ENCODE results near the gene CAMK2G.
"Not testable (repeated sequence)": the region's sequence is repeated elsewhere in the genome, so short reads cannot be mapped to it uniquely, and the experiment has no call there.

CAMK2G gene

DNA sequence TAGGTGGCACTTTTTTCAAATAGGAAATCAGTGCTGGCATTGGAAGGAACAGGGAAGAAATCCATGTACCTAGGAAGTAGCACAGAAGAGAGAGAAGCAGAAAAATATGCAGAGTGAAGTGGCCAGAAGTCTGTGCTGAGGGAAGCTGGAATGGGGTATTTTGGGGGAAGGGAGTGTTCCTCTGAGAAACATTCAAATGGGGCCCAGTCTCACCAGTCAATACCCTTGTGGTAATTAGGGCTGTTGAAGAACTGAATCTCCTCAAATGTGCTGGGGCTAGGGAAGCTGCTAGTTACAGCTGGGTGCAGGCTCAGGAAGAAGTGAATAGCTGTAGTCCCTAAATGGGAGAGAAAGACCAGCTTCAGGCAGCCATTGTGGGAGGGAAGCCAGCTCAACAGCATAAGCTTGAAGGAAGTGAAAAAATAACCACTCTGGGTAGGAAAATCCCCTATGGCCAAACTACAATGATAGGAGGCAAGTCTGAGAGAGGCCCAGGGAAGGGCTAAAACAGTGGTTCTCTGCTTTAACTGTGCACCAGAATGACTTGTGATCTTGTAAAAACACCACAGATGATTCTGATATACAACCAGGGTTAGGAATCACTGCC, 70.6 kb downstream of the CAMK2G start:
- Mint-ChIP-seq H3K27me3 (no peaks in the 10 kb centered on the region), H3K4me3 (no peak overlapping the region), H3K9me3 (no peaks in the 10 kb centered on the region), H3K36me3 (ENCODE audit: insufficient read depth) (peaks cover 74% of the 10 kb centered on the region), H3K27ac (ENCODE audit: low read depth) (no peak overlapping the region), H3K4me1 (peaks cover 47% of the 10 kb centered on the region)
- peak; percentile 20 for ATAC-seq (replicated peaks; ENCODE audit: extremely low read depth, poor library complexity, severe bottlenecking)
- no peak for DNase-seq (ENCODE audit: low spot score in 2 of 2)

DNA sequence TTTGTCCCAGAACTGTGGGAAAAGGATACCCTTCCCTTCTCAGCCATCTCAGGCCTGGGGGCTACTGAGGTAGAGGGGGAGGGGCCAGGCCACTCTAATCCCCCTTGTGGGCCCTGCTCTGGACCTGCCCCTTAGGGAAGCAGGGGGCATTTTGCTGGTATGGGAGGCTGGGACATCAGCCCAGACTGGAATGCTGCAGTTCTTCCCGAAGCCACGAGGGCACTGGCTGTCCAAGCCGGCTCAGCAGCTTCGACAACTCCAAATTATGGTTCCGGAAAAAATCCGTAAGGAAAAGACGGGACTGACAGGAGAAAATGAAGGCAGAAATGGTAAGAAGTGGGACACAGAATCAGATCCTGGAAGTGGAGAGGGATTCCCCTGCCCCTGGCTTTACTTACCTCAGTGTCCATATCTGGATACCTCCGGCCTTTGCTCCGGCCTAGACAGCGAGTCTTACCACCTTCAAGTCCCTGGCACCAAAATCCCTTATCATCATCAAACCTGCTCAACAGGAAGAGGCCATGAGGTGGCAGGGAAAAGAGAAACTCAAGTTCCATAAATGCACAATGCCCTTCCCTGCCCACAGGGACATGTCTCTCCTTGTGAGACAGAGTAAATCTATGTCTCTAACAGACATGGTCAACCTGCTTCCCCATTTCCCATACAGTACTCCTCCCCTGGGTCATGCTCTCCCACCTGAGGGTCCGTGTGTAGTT, 71.9 kb downstream of the CAMK2G start:
- Mint-ChIP-seq H3K4me1 (peaks cover 39% of the 10 kb centered on the region), H3K36me3 (ENCODE audit: insufficient read depth) (peaks cover 73% of the 10 kb centered on the region), H3K27ac (ENCODE audit: low read depth) (no peak overlapping the region), H3K4me3 (no peak overlapping the region), H3K27me3 (no peaks in the 10 kb centered on the region), H3K9me3 (no peaks in the 10 kb centered on the region)
- no peak for DNase-seq (ENCODE audit: low spot score in 2 of 2)
- ATAC-seq (replicated peaks; ENCODE audit: extremely low read depth, poor library complexity, severe bottlenecking), result no peak

DNA sequence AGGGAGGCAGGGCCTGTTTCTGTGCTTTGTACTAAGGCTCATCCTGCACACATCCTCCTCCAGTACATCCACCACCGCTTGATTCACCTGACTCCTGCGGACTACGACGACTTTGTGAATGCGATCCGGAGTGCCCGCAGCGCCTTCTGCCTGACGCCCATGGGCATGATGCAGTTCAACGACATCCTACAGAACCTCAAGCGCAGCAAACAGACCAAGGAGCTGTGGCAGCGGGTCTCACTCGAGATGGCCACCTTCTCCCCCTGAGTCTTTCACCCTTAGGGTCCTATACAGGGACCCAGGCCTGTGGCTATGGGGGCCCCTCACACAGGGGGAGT, 73.1 kb downstream of the CAMK2G start:
- H3K36me3 Mint-ChIP-seq (ENCODE audit: insufficient read depth), result peaks cover 72% of the 10 kb centered on the region
- no peak overlapping the region for H3K4me3 Mint-ChIP-seq

DNA sequence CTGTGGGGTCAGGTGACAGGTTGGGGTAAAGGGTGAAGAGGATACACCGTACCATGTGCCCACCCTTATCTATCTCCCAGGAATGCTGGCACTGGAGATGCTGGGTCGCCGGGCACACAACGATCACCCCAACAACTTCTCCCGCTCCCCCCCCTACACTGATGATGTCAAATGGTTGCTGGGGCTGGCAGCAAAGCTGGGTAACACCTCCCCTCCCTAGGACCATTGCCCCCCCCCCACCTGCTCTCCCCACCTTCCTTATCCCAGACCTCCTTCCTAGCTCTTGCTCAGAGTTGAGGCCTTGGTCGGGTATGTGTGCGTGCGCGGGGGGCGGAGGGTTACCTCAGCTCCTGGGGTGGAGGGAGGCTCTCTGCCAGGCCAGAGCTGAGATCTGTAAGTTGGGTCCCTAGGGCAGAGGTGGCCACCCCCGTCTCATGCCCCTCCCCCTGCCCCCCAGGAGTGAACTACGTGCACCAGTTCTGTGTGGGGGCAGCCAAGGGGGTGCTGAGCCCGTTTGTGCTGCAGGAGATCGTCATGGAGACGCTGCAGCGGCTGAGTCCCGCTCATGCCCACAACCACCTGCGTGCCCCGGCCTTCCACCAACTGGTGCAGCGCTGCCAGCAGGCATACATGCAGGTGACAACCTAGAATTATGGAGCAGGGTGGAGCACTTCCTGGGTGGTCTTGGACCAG, 73.6 kb downstream of the CAMK2G start:
- H3K36me3 Mint-ChIP-seq (ENCODE audit: insufficient read depth), result peaks cover 71% of the 10 kb centered on the region
- H3K4me3 Mint-ChIP-seq, result no peak overlapping the region
- peak overlapping the region; percentile 19 for H3K27ac Mint-ChIP-seq (ENCODE audit: low read depth)
- ATAC-seq (replicated peaks; ENCODE audit: extremely low read depth, poor library complexity, severe bottlenecking), result no peak
- peaks cover 22% of the 10 kb centered on the region for H3K4me1 Mint-ChIP-seq
- no peaks in the 10 kb centered on the region for H3K9me3 Mint-ChIP-seq
- H3K27me3 Mint-ChIP-seq, result no peaks in the 10 kb centered on the region
- no peak for DNase-seq (ENCODE audit: low spot score in 2 of 2)

More for the DNA sequence above, 73.1 kb downstream of the CAMK2G start:
- ATAC-seq (replicated peaks; ENCODE audit: extremely low read depth, poor library complexity, severe bottlenecking) (no peak), DNase-seq (ENCODE audit: low spot score in 2 of 2) (no peak)
- peaks cover 27% of the 10 kb centered on the region for H3K4me1 Mint-ChIP-seq
- no peak overlapping the region for H3K27ac Mint-ChIP-seq (ENCODE audit: low read depth)
- H3K9me3 Mint-ChIP-seq, result no peaks in the 10 kb centered on the region
- no peaks in the 10 kb centered on the region for H3K27me3 Mint-ChIP-seq

DNA sequence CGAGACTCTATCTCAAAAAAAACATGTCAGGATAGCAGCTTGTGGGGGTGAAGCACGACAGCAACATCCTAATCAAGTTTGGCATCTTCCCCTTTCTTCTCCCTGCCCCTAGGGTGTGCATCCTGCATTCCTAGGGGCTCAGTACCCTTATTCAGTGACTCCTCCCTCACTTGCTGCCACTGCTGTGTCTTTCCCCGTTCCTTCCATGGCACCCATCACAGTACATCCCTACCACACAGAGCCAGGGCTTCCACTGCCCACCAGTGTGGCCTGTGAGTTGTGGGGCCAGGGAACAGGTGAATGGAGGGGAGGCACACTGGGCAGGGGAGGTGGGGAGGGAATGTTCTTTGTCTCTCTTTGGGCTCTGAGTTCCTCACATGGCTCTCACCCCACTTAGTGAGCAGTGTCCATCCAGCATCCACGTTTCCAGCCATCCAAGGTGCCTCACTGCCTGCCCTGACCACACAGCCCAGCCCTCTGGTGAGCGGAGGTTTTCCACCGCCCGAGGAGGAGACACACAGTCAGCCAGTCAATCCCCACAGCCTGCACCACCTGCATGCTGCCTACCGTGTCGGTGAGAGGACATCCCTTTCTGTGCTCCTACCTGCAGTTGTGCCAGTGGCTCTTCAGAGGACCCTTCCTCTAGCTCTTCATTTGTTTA, 74.3 kb downstream of the CAMK2G start:
- DNase-seq (ENCODE audit: low spot score in 2 of 2) (no peak), ATAC-seq (replicated peaks; ENCODE audit: extremely low read depth, poor library complexity, severe bottlenecking) (no peak)
- Mint-ChIP-seq H3K27ac (ENCODE audit: low read depth) (peak overlapping the region; percentile 19), H3K9me3 (no peaks in the 10 kb centered on the region), H3K36me3 (ENCODE audit: insufficient read depth) (peaks cover 71% of the 10 kb centered on the region), H3K4me3 (no peak overlapping the region), H3K4me1 (peaks cover 20% of the 10 kb centered on the region), H3K27me3 (no peaks in the 10 kb centered on the region)

DNA sequence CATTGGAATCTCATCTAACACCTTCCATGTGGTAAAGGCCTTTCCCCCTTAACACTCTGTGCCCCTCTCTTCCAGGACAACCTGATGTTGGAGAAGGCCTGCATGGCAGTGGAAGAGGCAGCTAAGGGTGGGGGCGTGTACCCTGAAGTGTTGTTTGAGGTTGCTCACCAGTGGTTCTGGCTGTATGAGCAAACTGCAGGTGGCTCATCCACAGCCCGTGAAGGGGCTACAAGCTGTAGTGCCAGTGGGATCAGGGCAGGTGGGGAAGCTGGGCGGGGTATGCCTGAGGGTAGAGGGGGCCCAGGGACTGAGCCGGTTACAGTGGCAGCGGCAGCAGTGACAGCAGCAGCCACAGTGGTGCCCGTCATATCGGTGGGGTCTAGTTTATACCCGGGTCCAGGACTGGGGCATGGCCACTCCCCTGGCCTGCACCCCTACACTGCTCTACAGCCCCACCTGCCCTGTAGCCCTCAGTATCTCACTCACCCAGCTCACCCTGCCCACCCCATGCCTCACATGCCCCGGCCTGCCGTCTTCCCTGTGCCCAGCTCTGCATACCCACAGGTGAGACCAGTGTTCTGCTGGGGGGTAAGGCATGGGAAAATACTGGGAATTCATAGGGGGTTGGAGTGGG, 75.3 kb downstream of the CAMK2G start:
- no peaks in the 10 kb centered on the region for H3K27me3 Mint-ChIP-seq
- no peak for DNase-seq (ENCODE audit: low spot score in 2 of 2)
- H3K36me3 Mint-ChIP-seq (ENCODE audit: insufficient read depth), result peaks cover 70% of the 10 kb centered on the region
- H3K4me1 Mint-ChIP-seq, result peaks cover 20% of the 10 kb centered on the region
- H3K27ac Mint-ChIP-seq (ENCODE audit: low read depth), result no peak overlapping the region
- no peaks in the 10 kb centered on the region for H3K9me3 Mint-ChIP-seq
- no peak overlapping the region for H3K4me3 Mint-ChIP-seq
- ATAC-seq (replicated peaks; ENCODE audit: extremely low read depth, poor library complexity, severe bottlenecking), result no peak

DNA sequence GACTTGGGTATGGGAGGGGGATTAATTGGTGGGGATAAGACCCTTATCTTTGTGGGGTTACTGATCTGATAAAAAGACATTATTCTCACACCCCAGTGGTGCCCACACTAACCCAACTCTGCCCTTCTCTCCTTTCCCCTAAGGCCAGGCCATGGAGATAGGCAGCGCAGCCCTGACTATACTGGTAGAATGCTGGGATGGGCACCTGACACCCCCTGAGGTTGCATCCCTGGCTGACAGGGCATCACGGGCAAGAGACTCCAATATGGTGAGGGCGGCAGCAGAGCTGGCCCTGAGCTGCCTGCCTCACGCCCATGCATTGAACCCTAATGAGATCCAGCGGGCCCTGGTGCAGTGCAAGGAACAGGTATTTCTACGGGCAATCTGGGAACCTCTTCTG, 76.3 kb downstream of the CAMK2G start:
- Mint-ChIP-seq H3K36me3 (ENCODE audit: insufficient read depth) (peaks cover 65% of the 10 kb centered on the region), H3K4me3 (no peak overlapping the region), H3K4me1 (peaks cover 16% of the 10 kb centered on the region), H3K27ac (ENCODE audit: low read depth) (peak overlapping the region; percentile 53), H3K27me3 (no peaks in the 10 kb centered on the region), H3K9me3 (no peaks in the 10 kb centered on the region)
- DNase-seq (ENCODE audit: low spot score in 2 of 2) (no peak), ATAC-seq (replicated peaks; ENCODE audit: extremely low read depth, poor library complexity, severe bottlenecking) (no peak)

DNA sequence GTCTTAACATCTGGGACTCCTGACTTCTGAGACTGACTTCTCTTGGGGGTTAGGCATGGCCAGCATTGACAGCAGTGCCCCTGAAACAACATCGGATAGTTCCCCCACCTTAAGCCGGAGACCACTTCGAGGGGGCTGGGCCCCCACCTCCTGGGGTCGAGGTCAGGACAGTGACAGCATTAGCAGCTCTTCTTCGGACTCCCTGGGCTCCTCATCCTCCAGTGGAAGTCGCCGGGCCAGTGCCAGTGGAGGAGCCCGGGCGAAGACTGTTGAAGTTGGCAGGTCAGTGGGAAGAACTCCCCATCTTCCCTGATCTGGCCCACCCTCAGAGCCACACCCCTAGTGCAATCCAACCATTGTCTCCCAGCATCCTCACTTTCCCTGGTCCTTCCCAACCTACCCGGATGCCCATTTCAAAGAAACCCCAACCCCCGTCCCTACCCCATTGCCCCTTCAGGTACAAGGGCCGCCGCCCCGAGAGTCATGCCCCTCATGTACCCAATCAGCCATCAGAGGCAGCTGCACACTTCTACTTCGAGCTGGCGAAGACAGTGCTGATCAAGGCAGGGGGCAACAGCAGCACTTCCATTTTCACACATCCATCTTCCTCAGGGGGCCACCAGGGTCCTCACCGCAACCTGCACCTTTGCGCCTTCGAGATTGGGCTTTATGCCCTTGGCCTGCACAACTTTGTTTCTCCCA, 76.9 kb downstream of the CAMK2G start:
- no peak for DNase-seq (ENCODE audit: low spot score in 2 of 2)
- Mint-ChIP-seq H3K27ac (ENCODE audit: low read depth) (peak overlapping the region; percentile 53), H3K27me3 (no peaks in the 10 kb centered on the region), H3K4me3 (no peak overlapping the region), H3K36me3 (ENCODE audit: insufficient read depth) (peaks cover 61% of the 10 kb centered on the region), H3K4me1 (peaks cover 15% of the 10 kb centered on the region), H3K9me3 (no peaks in the 10 kb centered on the region)
- ATAC-seq (replicated peaks; ENCODE audit: extremely low read depth, poor library complexity, severe bottlenecking), result no peak

DNA sequence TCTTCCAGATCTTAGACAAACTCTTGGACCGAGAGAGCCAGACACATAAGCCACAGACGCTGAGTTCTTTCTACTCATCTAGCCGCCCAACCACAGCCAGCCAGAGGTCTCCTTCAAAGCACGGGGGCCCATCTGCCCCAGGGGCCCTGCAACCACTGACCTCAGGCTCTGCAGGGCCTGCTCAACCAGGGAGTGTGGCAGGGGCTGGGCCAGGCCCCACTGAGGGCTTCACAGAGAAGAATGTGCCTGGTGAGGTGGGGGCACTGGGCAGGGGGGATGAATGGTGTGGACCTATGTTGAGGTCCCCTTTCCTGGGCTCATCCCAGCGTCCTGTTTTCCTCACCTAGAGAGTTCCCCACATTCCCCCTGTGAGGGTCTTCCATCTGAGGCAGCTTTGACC, 77.6 kb downstream of the CAMK2G start:
- H3K27me3 Mint-ChIP-seq, result no peaks in the 10 kb centered on the region
- H3K4me1 Mint-ChIP-seq, result peaks cover 15% of the 10 kb centered on the region
- H3K4me3 Mint-ChIP-seq, result no peak overlapping the region
- ATAC-seq (replicated peaks; ENCODE audit: extremely low read depth, poor library complexity, severe bottlenecking) (no peak), DNase-seq (ENCODE audit: low spot score in 2 of 2) (no peak)
- no peaks in the 10 kb centered on the region for H3K9me3 Mint-ChIP-seq
- H3K36me3 Mint-ChIP-seq (ENCODE audit: insufficient read depth), result peaks cover 59% of the 10 kb centered on the region
- no peak overlapping the region for H3K27ac Mint-ChIP-seq (ENCODE audit: low read depth)

DNA sequence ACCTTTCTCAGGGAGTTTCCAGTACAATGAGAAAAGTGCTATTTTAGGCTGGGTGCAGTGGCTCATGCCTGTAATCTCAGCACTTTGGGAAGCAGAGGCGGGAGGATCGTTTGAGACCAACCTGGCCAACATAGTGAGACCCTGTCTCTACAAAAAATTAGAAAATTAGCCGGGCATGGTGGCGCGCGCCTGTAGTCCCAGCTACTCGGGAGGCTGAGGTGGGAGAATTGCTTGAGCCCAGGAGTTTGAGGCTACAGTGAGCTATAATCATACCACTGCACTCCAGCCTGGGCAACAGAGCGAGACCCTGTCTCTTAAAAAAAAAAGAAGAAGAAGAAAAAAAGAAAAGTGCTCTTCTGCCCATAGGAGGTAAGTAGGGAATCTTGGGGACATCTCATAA, 78.3 kb downstream of the CAMK2G start:
- DNase-seq (ENCODE audit: low spot score in 2 of 2); ATAC-seq (replicated peaks; ENCODE audit: extremely low read depth, poor library complexity, severe bottlenecking); H3K27me3 Mint-ChIP-seq; H3K4me3 Mint-ChIP-seq; H3K9me3 Mint-ChIP-seq: not testable (repeated sequence)
- Mint-ChIP-seq H3K27ac (ENCODE audit: low read depth) (peak overlapping the region; percentile 59), H3K4me1 (peaks cover 15% of the 10 kb centered on the region), H3K36me3 (ENCODE audit: insufficient read depth) (peaks cover 57% of the 10 kb centered on the region)

DNA sequence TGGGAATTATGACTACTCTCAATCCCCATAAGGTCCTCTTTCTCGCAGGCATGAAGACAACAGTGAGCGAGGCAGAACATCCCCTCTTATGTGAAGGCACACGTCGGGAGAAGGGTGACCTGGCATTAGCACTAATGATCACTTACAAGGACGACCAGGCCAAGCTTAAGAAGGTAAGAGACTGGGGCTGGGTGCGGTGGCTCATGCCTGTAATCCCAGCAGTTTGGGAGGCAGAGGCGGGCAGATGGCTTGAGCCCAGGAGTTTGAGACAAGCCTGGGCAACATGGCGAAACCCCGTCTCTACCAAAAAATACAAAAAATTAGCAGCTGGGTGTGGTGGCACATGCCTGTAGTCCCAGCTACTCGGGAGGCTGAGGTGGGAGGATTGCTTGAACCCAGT, 78.9 kb downstream of the CAMK2G start:
- not testable (repeated sequence) for ATAC-seq (replicated peaks; ENCODE audit: extremely low read depth, poor library complexity, severe bottlenecking); DNase-seq (ENCODE audit: low spot score in 2 of 2); H3K4me3 Mint-ChIP-seq; H3K9me3 Mint-ChIP-seq; H3K27me3 Mint-ChIP-seq
- Mint-ChIP-seq H3K27ac (ENCODE audit: low read depth) (peak overlapping the region; percentile 59), H3K4me1 (peaks cover 15% of the 10 kb centered on the region), H3K36me3 (ENCODE audit: insufficient read depth) (peaks cover 58% of the 10 kb centered on the region)

DNA sequence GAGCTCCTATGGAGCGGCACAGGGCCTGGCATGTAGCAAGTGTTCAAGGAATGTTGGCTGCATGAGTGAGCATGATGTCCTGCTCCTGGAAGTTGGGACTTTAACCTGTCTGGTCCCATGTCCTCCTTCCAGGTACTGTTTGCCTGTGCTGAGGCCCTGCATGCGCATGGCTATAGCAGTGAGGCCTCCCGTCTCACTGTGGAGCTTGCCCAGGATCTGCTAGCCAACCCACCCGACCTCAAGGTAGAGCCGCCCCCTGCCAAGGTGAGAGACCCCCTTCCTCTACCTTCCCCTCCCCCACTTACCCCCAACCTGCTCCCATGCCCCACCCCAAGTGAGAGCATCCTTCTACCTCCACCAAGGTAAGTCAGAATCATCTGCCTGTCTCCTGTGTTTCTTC, 80.9 kb downstream of the CAMK2G start:
- Mint-ChIP-seq H3K27me3 (no peaks in the 10 kb centered on the region), H3K4me1 (peaks cover 15% of the 10 kb centered on the region), H3K9me3 (no peaks in the 10 kb centered on the region), H3K4me3 (no peak overlapping the region), H3K27ac (ENCODE audit: low read depth) (peak overlapping the region; percentile 67), H3K36me3 (ENCODE audit: insufficient read depth) (peaks cover 56% of the 10 kb centered on the region)
- ATAC-seq (replicated peaks; ENCODE audit: extremely low read depth, poor library complexity, severe bottlenecking) (no peak), DNase-seq (ENCODE audit: low spot score in 2 of 2) (no peak)

Data from central memory CD8-positive, alpha-beta T cell (primary cell).